OCI-LY7 (cell line): ENCODE measurements around the gene DPYD.

Experiments
- EZH2phosphoT487 ChIP-seq: fragments of 200-600 bp; sonication (generic); IDR thresholded peaks from 2 replicates; pipeline ENCODE4 v1.6.1; 2018; ENCODE audit warnings: low read depth, borderline replicate concordance, mild to moderate bottlenecking, mixed run types, antibody characterized with exemption, low read length, moderate library complexity, mixed read lengths
- TF ChIP-seq, protein P1 (sequence below): fragments of 200-600 bp; sonication (generic); conservative IDR thresholded peaks from 2 replicates; pipeline ENCODE4 v1.5.1; 2014; ENCODE audit warnings: mild to moderate bottlenecking, antibody characterized with exemption, low read length, moderate library complexity, mixed read lengths

- TF ChIP-seq EZH2phosphoT487 = no peak
- TF ChIP-seq, protein P1, sequence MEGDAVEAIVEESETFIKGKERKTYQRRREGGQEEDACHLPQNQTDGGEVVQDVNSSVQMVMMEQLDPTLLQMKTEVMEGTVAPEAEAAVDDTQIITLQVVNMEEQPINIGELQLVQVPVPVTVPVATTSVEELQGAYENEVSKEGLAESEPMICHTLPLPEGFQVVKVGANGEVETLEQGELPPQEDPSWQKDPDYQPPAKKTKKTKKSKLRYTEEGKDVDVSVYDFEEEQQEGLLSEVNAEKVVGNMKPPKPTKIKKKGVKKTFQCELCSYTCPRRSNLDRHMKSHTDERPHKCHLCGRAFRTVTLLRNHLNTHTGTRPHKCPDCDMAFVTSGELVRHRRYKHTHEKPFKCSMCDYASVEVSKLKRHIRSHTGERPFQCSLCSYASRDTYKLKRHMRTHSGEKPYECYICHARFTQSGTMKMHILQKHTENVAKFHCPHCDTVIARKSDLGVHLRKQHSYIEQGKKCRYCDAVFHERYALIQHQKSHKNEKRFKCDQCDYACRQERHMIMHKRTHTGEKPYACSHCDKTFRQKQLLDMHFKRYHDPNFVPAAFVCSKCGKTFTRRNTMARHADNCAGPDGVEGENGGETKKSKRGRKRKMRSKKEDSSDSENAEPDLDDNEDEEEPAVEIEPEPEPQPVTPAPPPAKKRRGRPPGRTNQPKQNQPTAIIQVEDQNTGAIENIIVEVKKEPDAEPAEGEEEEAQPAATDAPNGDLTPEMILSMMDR = no peak
Observed at GRCh38 chr1:97853221-97853620, 67.6 kb downstream of the DPYD start.
